Activated B cell treated with CpG ODN at 0.5 μM for 24 hours (primary cell): ENCODE measurements around the gene TEKT5. TPM values are rescaled to one million over a fixed set of nuclear protein-coding genes. Genes with fewer than 3 reads are reported as not detected.

Experiments
- ATAC-seq: fragments of 200-7000 bp; cut with Tn5 transposase; one replicate; pipeline ENCODE4 v1.10.0; 2021; ENCODE audit warnings: low read depth, mild to moderate bottlenecking, moderate library complexity
- CTCF ChIA-PET: fragments of 350-600 bp; sonication (Branson Sonifier 250); formaldehyde crosslinking; loops from one replicate; lab custom pipeline; 2021; ENCODE audit warnings: antibody characterized with exemption; lab: Charles Lee
- POLR2A ChIA-PET: fragments of 350-600 bp; sonication (Branson Sonifier 250); formaldehyde crosslinking; loops from one replicate; lab custom pipeline; 2021; ENCODE audit warnings: antibody characterized with exemption; lab: Charles Lee
- DNase-seq: peaks from one replicate; pipeline ENCODE4 v3.0.0; 2022
- H3K27ac Mint-ChIP-seq: one replicate; pipeline ENCODE4 v1.8.0; 2020; ENCODE audit warnings: mixed read lengths
- H3K27me3 Mint-ChIP-seq: one replicate; pipeline ENCODE4 v1.8.0; 2021; ENCODE audit warnings: mixed read lengths
- H3K36me3 Mint-ChIP-seq: one replicate; pipeline ENCODE4 v1.8.0; 2021; ENCODE audit warnings: low read depth, mixed read lengths
- H3K4me1 Mint-ChIP-seq: one replicate; pipeline ENCODE4 v1.8.0; 2021; ENCODE audit warnings: mixed read lengths
- H3K4me3 Mint-ChIP-seq: one replicate; pipeline ENCODE4 v1.8.0; 2020; ENCODE audit warnings: mild to moderate bottlenecking, mixed read lengths
- H3K9me3 Mint-ChIP-seq: one replicate; pipeline ENCODE4 v1.8.0; 2020; ENCODE audit warnings: mixed read lengths
- intact Hi-C: fragments of 100-400 bp; cut with micrococcal nuclease; formaldehyde crosslinking; loops from one replicate; pipeline ENCODE4 v1.15.1; 2024
- total RNA-seq: library from RNA; stranded (reverse); gene quantifications from 2 replicates; pipeline ENCODE4 v1.2.3, GENCODE V29; 2022
- TF ChIP-seq, protein P1 (sequence below): fragments of 200-600 bp; IDR thresholded peaks from one replicate; pipeline ENCODE4 v1.8.0; 2022; ENCODE audit warnings: antibody characterized with exemption, mild to moderate bottlenecking

TEKT5 gene
- total RNA-seq, 1 donor from 2014 or later, result not detected

DNA sequence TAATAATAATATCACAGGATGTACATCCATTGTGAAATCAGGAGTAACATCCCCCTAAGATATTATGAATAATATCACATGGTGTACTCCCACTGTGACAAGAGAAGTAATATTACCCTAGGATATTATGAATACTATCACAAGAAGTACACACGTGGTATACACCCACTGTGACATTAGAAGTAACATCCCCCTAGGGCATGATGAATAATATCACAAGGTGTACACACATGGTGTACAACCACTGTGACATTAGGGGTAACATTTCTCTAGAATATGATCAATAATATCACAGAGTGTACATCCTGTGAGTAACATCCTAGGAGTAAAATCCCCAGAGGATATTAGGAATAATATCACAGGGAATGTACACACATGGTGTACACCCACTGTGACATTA is 5.0 kb upstream of the TEKT5 start:
- intact Hi-C loops, result no loop called here
- TF ChIP-seq, protein P1, sequence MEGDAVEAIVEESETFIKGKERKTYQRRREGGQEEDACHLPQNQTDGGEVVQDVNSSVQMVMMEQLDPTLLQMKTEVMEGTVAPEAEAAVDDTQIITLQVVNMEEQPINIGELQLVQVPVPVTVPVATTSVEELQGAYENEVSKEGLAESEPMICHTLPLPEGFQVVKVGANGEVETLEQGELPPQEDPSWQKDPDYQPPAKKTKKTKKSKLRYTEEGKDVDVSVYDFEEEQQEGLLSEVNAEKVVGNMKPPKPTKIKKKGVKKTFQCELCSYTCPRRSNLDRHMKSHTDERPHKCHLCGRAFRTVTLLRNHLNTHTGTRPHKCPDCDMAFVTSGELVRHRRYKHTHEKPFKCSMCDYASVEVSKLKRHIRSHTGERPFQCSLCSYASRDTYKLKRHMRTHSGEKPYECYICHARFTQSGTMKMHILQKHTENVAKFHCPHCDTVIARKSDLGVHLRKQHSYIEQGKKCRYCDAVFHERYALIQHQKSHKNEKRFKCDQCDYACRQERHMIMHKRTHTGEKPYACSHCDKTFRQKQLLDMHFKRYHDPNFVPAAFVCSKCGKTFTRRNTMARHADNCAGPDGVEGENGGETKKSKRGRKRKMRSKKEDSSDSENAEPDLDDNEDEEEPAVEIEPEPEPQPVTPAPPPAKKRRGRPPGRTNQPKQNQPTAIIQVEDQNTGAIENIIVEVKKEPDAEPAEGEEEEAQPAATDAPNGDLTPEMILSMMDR, result no peak
- H3K27me3 Mint-ChIP-seq, result no peaks in the 10 kb centered on the region
- no peak overlapping the region for H3K27ac Mint-ChIP-seq
- ATAC-seq (no peak), DNase-seq (no peak)
- no peaks in the 10 kb centered on the region for H3K4me1 Mint-ChIP-seq
- no peaks in the 10 kb centered on the region for H3K9me3 Mint-ChIP-seq
- CTCF ChIA-PET, result no interaction called here
- H3K4me3 Mint-ChIP-seq, result no peak overlapping the region
- no peaks in the 10 kb centered on the region for H3K36me3 Mint-ChIP-seq
- POLR2A ChIA-PET, result no interaction called here

GRCh38 chr16:10694306-10694705 is 424 bp downstream of the TEKT5 start:
- intact Hi-C loops, result no loop called here
- DNase-seq (no peak), ATAC-seq (no peak)
- ChIA-PET CTCF (no interaction called here), POLR2A (no interaction called here)
- Mint-ChIP-seq H3K27me3 (peaks cover 5% of the 10 kb centered on the region), H3K9me3 (peaks cover 3% of the 10 kb centered on the region), H3K36me3 (no peaks in the 10 kb centered on the region), H3K4me1 (peaks cover 6% of the 10 kb centered on the region), H3K27ac (no peak overlapping the region), H3K4me3 (no peak overlapping the region)
- TF ChIP-seq, protein P1, result no peak

DNA sequence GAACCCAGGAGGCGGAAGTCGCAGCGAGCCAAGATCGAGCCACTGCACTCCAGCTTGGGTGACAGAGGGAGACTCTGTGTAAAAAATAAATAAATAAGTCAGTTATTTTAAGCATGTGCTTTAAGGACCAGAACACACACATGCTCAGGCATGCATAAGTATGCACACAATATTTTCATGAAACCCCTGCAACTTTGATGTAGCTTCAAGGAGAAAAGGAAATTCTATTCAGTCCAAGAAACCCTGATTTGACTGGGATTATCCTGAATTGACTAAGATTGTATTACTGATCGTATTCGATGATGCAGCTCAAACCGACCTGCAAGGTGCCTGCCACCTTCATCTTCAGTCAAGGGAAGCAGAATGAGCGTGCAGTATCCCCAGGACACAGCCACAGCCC is 841 bp downstream of the TEKT5 start:
- H3K36me3 Mint-ChIP-seq, result no peaks in the 10 kb centered on the region
- peaks cover 5% of the 10 kb centered on the region for H3K27me3 Mint-ChIP-seq
- TF ChIP-seq, protein P1, result no peak
- DNase-seq (no peak), ATAC-seq (no peak)
- H3K4me3 Mint-ChIP-seq, result no peak overlapping the region
- H3K27ac Mint-ChIP-seq, result no peak overlapping the region
- peaks cover 6% of the 10 kb centered on the region for H3K4me1 Mint-ChIP-seq
- H3K9me3 Mint-ChIP-seq, result peaks cover 3% of the 10 kb centered on the region
- intact Hi-C loops, result no loop called here
- ChIA-PET CTCF (no interaction called here), POLR2A (no interaction called here)

DNA sequence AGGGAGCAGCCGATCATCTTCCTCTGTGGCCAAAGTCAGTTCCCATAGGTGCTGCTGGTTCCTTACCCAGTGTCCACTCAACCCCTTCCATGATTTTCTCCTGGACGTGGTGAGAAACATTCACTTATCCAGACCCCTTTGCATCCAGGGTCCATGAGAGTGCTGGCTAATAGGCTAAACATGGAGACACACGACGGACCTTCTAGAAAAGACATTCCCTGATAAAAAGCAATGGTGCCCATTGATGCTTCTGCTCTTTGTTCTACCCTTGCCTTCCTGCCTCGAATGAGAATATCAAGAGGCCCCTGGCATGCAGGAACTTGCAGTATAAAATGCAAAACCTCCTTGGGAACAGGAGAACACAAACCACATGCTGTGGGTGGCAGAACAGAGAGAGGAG is 2.3 kb downstream of the TEKT5 start:
- DNase-seq (no peak), ATAC-seq (no peak)
- CTCF ChIA-PET, result no interaction called here
- Mint-ChIP-seq H3K4me3 (no peak overlapping the region), H3K36me3 (no peaks in the 10 kb centered on the region), H3K27me3 (peaks cover 5% of the 10 kb centered on the region), H3K27ac (no peak overlapping the region), H3K4me1 (peaks cover 6% of the 10 kb centered on the region), H3K9me3 (peaks cover 3% of the 10 kb centered on the region)
- POLR2A ChIA-PET, result no interaction called here
- TF ChIP-seq, protein P1, result no peak
- intact Hi-C loops, result no loop called here

DNA sequence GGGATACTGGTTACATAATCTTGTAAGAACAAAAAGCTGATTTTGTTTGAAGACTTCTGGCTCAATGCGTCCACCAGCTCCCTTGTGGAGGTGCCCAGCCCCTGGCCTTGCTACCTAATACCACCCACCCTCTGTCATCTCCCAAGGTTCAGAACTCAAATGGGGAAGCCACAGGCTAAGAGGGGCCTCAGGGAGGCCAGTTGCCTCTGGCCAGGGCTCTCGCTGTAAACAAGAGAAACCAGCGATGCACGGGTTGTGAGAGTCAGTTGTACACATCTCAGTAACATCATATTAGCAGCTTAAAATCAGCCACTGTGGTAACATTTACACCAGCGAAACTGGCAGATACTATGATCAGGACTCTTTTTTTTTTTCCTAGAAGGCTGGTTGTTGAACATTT is 6.0 kb downstream of the TEKT5 start:
- POLR2A ChIA-PET, result interaction anchor here (0.7 kb wide), 1 partner anchor 254 kb away, joined by 4 read pairs; the partner anchor contains the start of gene DEXI

More for the DNA sequence above, 6.0 kb downstream of the TEKT5 start:
- CTCF ChIA-PET, result no interaction called here
- TF ChIP-seq, protein P1, result no peak
- Mint-ChIP-seq H3K27ac (no peak overlapping the region), H3K4me1 (peaks cover 6% of the 10 kb centered on the region), H3K9me3 (peaks cover 3% of the 10 kb centered on the region), H3K4me3 (no peak overlapping the region), H3K36me3 (no peaks in the 10 kb centered on the region), H3K27me3 (peaks cover 5% of the 10 kb centered on the region)
- intact Hi-C loops, result no loop called here
- ATAC-seq (no peak), DNase-seq (no peak)
